ENCODE results near the gene SH2D7.
"Not testable (repeated sequence)": the region's sequence is repeated elsewhere in the genome, so short reads cannot be mapped to it uniquely, and the experiment has no call there.

Gene SH2D7

GRCh38 chr15:78146425-78147154, 54.2 kb downstream of the SH2D7 start:
- DNase-seq = no peak

DNA sequence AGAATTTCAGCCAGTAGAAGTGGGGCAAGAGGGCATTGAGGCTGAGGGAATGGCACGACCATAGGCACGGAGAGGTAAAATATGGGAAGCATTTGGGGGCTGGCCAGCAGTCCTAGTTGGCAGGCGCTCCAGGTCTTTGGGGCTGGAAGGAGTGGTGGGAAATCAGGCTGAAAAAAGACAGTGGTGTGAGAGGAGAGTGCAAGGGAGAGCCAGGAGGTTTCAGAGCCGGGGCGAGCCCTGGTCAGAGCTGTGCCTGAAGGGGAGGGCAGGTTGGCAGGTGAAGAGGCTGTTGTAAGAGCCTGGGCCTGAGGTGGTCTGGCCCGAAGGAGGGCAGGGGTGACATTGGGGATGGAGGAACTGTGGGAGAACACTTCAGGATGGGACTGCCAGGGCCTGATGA, 55.2 kb downstream of the SH2D7 start:
- no peak for DNase-seq

DNA sequence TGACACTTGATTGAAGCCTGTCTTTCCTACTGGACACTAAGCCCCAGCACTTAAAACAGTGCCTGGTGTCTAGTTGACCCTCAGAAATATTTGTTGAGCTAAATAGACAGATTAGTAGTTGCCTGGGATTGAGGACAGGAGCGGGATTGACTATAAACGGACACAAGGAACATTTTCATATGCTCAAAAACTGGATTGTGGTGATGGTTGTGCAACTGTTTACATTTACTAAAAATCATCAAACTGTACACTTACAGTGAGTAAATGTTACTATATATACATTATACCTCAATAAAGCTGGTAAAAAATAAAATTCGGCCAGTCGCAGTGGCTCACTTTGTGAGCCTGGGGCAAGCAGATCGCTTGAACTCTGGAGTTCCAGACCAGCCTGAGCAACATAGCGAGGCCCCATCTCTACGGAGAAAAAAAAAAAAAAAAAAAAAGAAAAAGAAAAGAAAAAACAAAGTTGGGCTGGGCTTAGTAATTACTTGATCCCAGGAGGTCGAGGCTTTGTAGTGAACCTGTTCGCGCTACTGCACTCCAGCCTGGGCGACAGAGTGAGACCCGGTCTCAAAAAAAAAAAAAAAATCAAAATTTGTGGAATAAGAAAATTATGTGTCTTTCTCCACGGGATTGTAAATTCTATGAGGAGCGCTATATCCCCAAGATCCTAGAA, 56.2 kb downstream of the SH2D7 start:
- no peak for DNase-seq

DNA sequence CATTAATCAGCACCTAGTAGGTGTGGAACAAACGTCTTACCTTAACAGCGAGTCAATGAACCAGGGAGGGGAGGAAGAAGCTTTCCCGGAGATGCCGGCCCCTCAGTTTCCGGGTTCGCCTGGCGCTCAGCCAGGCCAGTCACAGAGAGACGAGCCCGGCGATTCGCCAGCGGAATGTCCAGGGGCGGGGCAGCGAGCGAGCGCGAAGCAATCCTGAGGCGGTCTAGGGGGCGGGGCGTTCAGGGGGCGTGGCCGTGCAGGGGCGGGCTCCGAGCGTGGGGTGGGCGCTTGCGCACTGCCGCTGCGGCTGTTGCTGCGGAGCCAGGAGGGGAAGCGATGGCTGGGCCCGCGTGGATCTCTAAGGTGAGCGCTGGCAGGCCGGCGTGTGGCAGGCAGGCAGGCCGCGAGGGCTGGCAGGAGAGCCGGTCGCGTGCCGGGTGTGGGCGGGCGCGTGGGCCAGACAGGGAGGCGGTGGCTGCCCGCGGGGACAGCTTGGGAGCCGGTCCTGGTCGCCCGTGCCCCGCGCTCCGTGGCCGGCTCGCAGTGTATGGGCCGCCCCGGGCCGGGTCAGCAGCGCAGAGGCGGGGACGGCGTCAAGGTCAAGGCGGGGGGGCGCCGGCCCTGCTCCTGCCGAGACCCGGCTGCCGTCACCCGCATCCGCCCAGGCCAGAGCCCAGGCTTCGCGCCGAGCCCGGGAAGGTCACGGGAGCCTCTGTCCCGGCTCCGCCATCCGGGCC, 56.9 kb downstream of the SH2D7 start, which contains the start of gene IDH3A:
TSS of gene IDH3A (plus strand) at position 295 of the 737 bp plus-strand sequence. CDS start at position 337, 42 bp downstream.
- peak; percentile 98 to 100 (median 100) for DNase-seq

DNA sequence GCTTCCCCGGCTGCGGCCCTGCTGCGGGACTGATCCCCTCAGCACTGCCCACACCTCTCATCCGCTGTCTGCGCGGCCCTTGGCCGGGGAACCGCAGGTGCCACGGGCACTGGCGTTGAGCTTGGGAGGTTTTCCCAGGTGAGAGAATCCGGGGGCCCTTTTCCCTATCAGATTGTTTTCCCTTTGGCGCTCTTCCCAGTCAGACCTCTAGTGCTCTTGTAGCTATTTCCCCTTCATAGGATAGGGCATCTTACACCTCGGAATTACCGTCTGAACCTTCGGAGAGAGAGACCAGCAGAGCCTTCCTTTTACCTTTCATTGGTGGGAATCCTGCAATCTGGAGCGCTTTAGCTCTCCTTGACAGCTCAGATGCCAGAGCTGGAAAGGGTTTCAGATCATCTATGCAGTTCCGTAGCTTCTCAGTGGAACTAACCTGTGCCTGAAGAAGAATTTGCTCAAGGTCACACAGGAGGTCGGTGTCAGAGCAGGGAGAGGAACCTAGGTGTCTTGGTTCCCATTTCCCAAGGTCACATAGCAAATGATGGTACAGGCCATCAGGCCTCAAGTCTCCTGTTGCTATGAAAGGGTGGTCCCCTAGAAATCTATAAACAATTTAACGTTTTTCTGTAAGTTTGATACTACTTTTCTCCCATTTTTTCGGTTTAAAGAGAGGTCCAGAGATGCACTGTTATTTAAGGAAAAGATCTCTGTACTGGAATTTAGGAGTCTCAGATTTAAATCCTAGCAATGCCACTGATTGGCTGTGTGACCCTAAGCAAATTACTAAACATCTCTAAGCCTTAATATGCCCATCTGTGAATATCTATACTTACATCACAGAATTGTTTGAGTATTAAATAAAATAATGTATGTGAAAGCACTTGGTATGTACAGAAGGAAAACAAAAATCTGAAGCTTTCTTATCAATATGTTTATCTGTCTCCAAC, 57.7 kb downstream of the SH2D7 start:
- no peak for DNase-seq

GRCh38 chr15:78151075-78151474, 58.7 kb downstream of the SH2D7 start:
- not testable (repeated sequence) for DNase-seq
